PC-9 (cell line): Measurements from ENCODE around the gene FIGN.

Source experiments
- CTCF ChIP-seq: fragments of 200-600 bp; sonication (generic); conservative IDR thresholded peaks from 2 replicates; pipeline ENCODE4 v1.6.1; 2017; ENCODE audit warnings: mixed run types, antibody characterized with exemption, mild to moderate bottlenecking, moderate library complexity
- EZH2 ChIP-seq: fragments of 200-600 bp; sonication (generic); IDR thresholded peaks from 2 replicates; pipeline ENCODE4 v1.8.0; 2017; ENCODE audit warnings: antibody characterized with exemption, low read depth

- TF ChIP-seq CTCF (no peak), EZH2 (no peak)
Observed at GRCh38 chr2:163558251-163559021, 177.4 kb downstream of the FIGN start.
